C4-2B (cell line): ENCODE data around the gene CACTIN.

Experiments
- CTCF ChIP-seq: fragments of 450-650 bp; conservative IDR thresholded peaks from 2 replicates; pipeline ENCODE4 v1.5.1; 2017; ENCODE audit warnings: mild to moderate bottlenecking
- ZFX ChIP-seq: fragments of 450-650 bp; IDR thresholded peaks from 2 replicates; pipeline ENCODE4 v1.6.1; 2017

GRCh38 chr19:3639479-3639878 lies 12.9 kb upstream of the CACTIN start:
- TF ChIP-seq CTCF (no peak), ZFX (no peak)
